Hematopoietic multipotent progenitor cell treated with erythropoietin and hydrocortisone succinate and interleukin-3 and kit ligand, for 15 days (in vitro differentiated cells): ENCODE measurements around the gene PCYT2.

ENCODE experiments used
- DNase-seq: peaks from one replicate; pipeline ENCODE4 v3.0.0-alpha.2; 2015; ENCODE audit warnings: low spot score

The PCYT2 gene

GRCh38 chr17:81911277-81911961 is at the start of gene PCYT2:
Gene PCYT2 (minus strand): TSS chr17:81911399. CDS start chr17:81911355, 44 bp downstream.
- DNase-seq = peak; percentile 92

DNA sequence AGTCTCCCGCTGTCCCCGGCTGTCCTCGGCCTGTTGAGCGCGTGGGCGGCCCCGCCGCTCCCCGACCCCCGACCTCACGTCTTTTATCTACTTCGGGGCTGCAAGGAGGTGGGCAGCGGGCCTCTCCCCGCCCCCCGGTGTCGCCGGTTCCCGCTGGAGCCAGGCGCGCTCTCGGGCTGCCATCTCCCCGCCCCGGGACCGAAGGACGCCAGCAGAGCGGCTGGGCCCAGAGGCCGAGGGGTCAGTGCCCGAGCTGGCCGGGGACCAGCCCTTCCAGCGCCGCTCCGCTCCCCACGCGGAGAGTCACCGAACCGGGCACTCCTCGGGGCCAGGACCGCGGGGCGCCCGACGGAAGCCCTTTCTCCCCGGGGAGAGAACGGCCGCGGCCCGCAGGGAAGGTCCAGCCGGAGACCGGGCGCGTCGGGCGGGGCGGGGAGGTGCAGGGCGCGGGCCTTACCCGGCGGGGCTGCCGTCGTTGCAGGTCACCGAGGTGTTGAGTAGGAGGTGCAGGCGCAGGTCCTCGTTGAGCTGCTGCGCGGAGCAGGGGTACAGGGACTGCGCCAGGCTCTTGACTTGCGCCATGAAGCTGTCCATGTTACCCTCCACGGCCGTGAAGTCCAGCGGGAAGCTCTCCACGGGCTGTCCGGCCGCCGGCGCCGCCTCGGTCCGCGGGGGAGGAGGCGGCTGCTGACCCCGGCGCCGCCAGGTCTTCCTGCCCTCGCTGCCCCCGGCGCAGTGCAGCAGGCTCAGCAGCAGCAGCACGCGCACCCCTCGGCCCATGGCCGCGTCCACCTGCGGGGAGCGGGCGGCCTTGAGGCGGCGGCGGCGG is 49.1 kb upstream of the PCYT2 start:
- no peak for DNase-seq

DNA sequence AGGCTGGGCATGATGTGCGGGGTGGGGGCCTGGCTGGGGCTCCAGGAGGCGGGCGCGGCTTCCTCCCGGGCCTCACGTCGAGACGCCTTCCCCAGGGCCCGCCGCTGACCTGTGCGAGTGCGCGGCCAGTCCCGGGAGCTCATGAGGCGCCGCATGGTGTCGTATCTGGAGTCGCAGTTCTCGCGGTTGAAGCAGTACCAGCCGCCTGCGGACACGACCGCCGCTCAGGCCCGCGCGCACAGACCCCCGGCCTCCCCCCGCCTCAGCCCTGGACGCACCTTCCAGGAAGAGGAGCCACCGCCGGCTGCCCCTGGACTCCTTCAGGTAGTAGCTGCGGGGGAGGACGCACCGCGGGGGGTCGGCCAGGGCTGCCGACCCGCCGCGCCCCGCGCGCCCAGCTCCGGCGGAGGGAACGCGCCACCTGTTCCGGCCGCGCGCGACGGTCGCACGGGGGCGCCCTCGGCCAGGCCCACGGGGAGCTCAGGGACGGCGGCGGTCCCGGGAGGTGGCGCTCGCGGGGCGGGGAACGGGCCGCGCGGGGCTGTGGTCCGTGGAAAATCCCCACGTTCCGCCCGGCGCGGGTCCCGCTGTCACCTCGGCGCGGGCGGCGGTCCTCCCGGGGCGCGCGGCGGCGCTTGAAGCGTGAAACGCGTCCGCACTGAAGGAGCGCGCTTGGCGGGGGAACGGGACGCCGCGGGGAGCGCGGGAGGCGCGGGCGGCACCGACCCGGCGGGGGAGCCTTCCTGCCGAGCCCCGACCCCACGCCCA is 48.3 kb upstream of the PCYT2 start:
- DNase-seq = peak; percentile 73

- DNase-seq = no peak
Measured at GRCh38 chr17:81958633-81959342, 47.6 kb upstream of the PCYT2 start.

DNA sequence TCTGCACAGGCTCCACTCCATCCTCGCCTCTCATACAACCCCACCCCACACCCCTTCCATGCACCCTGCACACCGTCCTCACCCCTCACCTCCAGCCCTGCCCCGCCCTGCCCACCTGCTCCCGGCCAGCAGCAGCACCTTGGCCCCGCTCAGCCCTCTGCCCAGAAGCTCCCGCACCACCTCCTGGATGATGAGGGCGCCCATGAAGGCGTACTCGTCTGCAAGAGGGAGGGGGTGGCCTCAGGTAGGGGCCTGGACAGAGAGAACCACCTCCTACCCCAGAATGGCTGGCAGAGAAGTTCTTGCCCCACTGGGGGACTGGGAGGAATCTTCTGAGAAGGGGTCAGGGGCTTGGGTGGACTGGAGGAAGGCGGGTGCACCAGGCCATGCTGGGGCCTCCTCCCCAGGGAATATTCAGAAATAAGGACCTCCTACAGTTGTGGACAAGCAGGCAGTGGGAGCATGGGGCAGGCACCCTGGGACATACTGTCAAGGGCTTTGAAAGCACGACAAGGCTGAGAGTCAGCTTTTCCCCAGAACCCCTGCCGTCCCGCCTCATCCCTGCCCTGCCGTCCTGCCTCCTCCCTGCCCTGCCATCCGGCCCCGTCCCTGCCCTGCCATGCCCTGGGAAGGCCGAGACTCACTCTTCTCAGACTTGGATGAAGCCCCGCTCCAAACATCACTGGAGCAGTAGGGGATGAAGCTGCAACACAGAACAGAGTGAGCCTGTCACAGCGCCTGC is 46.7 kb upstream of the PCYT2 start:
- DNase-seq = no peak

- DNase-seq = no peak
Measured at GRCh38 chr17:81956607-81957589, 45.7 kb upstream of the PCYT2 start.

GRCh38 chr17:81955756-81956544 is 44.8 kb upstream of the PCYT2 start:
- no peak for DNase-seq

DNA sequence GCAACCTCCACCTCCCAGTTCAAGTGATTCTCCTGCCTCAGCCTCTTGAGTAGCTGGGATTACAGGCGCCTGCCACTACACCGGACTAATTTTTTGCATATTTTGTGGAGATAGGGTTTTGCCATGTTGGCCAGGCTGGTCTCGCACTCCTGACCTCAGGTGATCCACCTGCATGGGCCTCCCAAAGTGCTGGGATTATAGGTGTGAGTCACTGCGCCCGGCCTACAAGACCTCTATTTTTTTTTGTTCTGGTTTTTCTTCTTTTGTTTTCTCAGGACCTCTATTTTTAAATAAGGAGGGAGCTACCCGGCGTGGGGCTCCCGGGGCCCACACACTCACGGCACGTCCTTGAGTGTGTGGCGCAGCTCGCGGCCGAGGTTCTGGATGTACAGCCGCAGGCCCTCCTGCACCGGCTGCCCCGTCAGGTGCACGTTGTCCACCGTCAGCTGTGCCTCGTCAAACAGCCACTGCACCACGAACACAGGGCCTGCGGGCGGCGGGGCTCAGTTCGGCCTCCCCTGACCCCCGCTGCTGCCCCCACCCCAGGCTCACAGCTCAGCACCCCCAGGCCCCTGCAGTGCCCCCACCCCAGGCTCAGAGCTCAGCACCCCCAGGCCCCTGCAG is 44.0 kb upstream of the PCYT2 start:
- DNase-seq = no peak

GRCh38 chr17:81954131-81955057 is 43.2 kb upstream of the PCYT2 start:
- no peak for DNase-seq

DNA sequence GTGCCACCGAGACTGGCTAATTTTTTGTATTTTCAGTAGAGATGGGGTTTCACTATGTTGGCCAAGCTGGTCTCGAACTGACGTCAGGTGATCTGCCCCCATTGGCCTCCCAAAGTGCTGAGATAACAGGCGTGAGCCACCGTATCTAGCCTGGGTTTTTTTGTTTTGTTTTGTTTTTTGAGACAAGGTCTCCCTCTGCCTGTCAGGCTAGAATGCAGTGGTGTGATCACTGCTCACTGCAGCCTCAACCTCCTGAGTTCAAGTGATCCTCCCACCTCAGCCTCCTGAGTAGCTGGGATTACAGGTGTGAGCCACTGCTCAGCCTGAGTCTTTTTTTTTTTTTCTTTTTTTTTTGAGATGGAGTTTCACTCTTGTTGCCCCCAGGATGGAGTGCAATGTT is 42.2 kb upstream of the PCYT2 start:
- peak; percentile 44 for DNase-seq

GRCh38 chr17:81952792-81953228 is 41.6 kb upstream of the PCYT2 start:
- DNase-seq = no peak

GRCh38 chr17:81951785-81952684 is 40.8 kb upstream of the PCYT2 start:
- DNase-seq = no peak

- DNase-seq = no peak
Measured at GRCh38 chr17:81950501-81950900, 39.3 kb upstream of the PCYT2 start.

- no peak for DNase-seq
Measured at GRCh38 chr17:81948635-81949378, 37.6 kb upstream of the PCYT2 start.

DNA sequence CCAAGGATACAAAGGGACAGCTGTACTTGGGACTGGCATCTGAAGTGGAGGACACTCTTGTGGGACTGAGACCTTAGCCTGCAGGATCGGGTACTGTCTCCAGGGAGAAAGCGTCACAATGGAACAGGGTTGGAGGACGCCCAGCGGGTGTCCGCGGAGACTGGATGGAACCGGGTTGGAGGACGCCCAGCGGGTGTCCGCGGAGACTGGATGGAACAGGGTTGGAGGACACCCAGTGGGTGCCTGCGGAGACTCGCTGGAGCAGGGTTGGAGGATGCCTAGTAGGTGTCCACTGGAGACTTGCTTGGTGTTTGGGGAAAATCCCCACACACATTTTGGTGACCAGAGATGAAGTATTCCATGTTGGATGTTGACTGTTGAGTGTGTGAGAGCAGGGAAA is 36.0 kb upstream of the PCYT2 start, which contains the start of gene MYADML2:
MYADML2 (minus strand) TSS at position 45 of the 400 bp plus-strand sequence. CDS start 5,492 bp downstream, outside the sequence.
- DNase-seq = no peak

DNA sequence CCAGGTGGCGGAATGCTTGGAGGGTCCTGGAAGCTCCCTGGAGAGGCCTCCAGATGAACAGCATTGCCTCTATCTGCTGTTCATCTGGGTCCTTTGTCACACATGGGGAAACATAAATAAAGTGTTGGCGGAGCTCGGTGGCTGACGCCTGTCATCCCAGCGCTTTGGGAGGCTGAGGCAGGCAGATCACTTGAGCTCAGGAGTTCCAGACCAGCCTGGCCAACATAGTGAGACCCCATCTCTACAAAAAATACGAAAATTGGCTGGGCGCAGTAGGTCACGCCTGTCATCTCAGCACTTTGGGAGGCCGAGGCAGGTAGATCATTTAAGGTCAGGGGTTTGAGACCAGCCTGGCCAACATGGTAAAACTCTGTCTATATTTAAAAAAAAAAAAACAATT is 33.7 kb upstream of the PCYT2 start:
- no peak for DNase-seq
